ENCODE measurements around the gene SLC25A44.
"Not testable (repeated sequence)": the region's sequence is repeated elsewhere in the genome, so short reads cannot be mapped to it uniquely, and the experiment has no call there.

Gene SLC25A44

DNA sequence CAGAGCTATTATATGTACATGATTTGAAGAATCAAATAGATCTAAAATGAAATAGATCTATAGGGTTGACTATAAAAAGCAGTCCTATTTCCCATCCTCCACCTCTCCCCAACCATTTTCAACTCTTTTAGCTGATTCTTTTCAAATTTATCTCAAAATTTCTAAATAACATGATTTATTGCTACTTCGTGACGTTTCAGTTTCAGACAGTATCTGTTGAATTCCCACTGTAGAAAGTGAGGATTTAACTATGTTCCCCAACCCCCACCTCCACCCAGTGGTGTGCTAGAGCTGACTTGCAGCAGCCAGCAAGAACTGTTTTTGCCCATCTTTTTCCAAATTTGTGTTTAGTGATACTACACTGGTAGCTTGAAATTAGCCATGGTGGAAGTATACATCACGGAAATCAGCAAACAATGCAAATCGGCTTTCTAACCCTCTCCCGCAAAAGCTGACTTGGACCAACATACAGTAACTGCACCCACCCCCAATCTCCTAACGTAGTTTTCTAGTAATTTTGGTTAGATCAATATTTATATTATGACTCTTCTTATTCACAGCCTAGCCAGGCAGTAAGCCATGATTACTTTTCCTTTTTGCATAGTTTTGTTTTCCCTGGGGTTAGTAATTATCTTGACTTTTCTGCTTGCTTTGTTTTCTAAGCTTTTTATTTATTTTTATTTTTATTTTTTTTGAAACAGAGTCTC lies 29.6 kb upstream of the SLC25A44 start:
- DNase-seq = no peak

DNA sequence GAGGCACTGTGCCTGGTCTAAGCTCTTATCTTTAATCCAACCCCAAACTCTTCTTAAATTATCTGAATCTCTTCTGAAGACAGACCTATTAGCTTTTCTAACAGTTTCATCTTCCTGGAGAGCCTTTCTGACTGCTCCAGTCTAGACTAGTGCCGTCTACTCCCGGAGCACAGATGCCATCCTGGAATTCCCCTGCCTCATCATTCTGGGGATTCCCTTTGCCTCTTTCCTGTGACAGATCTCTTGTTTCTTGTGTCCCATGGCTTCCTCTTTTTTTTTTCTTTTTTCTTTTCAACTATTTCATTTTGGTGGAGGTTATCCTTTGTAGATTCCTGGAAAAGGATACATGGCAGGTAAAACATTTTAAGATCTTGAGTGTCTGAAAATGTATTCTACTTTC lies 28.8 kb upstream of the SLC25A44 start:
- DNase-seq = no peak

DNA sequence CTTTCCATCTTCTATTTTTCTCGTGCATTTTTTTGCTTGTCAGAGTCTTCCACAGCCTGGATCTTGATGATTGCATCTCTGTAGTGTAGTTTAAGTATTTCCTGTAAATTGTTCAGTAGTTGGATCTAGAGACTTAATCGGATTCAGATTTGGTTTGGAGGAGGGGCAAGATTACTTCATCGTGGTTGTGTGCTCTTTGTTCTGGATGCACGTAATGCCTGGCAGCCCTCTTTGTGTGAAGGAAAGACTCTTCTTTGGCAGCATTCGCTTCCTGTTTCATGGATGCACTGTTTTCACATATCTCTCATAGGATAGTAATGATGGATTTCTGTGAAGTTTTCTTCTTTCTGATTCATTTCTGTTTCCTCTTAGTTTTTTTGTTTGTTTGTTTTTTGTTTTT lies 26.4 kb upstream of the SLC25A44 start:
- DNase-seq = no peak

DNA sequence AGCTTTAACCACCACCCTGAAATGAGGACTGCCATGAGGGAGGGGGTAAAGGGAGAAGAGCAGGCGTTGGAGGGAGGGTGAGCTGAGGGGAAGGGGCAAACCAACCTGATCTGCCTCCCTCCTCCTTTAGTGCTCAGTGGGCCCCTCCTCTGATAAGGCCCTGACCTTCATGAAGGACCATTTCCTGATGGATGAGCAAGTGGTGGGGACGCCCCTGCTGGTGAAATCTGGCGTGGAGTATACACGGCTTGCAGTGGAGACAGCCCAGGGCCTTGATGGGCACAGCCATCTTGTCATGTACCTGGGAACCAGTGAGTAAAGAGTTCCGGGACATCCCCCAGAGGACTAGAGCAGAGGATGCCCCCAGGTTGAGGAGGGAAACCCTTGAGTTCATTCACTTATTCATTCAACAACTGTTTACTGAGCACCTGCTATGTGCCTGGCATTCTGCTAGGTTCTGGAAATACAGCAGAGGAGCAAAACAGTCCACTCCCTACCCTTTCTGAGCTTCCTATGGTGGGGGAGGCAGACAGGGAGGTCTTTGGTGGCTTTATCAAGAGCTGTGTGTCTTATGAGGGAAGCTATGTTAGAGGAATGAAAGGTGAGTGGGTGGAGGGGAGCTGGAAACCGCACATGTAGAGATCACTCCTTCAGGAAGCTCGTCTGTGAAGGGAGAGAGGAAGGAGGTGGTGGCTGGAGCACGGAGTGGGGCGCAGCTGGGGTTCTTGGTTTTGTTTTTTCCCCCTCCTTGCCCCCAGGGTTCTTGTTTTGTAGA lies 21.0 kb upstream of the SLC25A44 start:
- no peak for DNase-seq

DNA sequence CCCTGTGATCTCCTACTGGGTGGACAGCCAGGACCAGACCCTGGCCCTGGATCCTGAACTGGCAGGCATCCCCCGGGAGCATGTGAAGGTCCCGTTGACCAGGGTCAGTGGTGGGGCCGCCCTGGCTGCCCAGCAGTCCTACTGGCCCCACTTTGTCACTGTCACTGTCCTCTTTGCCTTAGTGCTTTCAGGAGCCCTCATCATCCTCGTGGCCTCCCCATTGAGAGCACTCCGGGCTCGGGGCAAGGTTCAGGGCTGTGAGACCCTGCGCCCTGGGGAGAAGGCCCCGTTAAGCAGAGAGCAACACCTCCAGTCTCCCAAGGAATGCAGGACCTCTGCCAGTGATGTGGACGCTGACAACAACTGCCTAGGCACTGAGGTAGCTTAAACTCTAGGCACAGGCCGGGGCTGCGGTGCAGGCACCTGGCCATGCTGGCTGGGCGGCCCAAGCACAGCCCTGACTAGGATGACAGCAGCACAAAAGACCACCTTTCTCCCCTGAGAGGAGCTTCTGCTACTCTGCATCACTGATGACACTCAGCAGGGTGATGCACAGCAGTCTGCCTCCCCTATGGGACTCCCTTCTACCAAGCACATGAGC lies 17.2 kb upstream of the SLC25A44 start:
- DNase-seq = no peak

DNA sequence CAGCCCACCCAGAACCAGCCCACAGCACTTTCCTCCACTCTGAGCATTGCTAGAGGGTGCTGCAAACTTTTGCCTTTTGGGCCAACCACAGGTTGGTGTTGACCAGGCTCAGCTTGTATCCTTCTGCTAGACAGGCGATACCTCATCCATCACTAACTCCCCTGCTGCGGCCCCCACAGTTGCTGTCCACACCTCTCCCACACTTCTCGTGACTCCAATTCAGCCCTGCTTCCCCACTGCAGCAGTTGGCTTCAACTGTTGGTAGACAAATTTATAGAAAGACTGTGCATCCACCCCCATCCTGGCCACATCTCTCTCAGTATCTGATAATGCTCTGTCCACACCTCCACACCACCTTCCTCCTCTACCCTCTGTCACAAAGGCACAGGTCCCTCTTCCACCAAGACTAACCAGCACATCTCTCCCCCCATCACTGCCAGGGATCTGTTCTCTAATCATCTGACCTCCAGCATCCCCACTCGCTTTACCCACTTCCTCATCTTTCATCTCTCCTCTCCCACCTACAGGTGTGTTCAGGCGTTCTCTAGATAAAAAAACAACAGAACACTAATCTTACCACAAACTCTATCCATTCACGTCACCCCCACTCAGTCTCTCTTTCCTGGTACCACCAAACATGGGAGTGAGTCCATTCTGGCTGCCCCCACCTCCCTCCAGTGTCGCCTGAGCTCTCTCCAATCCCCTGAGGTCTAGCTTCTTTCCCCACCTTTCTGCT lies 15.8 kb upstream of the SLC25A44 start:
- DNase-seq = no peak

DNA sequence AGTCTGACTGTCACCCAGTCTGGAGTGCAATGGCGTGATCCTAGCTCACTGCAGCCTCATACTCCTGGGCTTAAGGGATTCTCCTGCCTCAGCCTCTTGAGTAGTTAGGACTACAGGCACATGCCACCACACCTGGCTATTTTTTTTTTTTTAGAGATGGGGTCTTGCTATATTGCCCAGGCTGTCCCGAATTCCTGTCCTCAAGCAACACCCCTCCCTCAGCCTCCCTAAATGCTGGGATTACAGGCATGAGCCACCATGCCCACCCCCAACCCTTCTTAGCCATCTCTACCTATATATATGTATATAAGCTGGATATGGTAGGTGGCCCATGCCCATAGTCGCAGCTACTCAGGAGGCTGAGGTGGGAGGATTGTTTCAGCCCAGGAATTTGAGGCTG lies 13.4 kb upstream of the SLC25A44 start:
- no peak for DNase-seq

DNA sequence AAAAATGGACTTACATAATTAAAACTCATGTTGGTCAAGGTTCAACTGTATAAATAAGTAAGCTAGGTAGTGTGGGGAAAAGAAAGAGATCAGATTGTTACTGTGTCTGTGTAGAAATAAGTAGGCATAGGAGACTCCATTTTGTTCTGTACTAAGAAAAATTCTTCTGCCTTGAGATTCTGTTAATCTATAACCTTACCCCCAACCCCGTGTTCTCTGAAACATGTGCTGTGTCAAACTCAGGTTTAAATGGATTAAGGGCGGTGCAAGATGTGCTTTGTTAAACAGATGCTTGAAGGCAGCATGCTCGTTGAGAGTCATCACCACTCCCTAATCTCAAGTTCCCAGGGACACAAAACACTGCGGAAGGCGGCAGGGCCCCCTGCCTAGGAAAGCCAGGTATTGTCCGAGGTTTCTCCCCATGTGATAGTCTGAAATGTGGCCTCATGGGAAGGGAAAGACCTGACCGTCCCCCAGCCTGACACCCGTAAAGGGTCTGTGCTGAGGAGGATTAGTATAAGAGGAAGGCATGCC lies 12.4 kb upstream of the SLC25A44 start:
- DNase-seq = peak; percentile 17

DNA sequence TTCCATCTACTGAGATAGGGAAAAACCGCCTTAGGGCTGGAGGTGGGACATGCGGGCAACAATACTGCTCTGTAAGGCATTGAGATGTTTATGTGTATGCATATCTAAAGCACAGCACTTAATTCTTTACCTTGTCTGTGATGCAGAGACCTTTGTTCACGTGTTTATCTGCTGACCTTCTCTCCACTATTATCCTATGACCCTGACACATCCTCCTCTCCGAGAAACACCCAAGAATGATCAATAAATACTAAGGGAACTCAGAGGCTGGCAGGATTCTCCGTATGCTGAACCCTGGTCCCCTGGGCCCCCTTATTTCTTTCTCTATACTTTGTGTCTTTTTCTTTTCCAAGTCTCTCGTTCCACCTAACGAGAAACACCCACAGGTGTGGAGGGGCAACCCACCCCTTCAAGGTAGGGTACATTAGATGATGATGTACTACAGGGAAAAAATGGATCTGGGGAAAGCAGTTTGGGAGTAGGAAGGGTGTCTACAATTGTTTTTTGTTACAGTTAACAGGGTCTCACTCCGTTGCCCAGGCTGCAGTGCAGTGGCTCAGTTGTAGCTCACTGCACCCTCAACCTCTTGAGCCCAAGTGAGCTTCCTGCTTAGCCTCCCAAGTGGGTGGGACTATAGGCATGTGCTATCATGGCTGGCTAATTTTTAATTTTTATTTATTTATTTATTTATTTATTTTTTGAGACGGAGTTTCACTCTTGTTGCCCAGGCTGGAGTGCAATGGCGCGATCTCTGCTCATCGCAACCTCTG lies 11.7 kb upstream of the SLC25A44 start:
- DNase-seq = not testable (repeated sequence)

DNA sequence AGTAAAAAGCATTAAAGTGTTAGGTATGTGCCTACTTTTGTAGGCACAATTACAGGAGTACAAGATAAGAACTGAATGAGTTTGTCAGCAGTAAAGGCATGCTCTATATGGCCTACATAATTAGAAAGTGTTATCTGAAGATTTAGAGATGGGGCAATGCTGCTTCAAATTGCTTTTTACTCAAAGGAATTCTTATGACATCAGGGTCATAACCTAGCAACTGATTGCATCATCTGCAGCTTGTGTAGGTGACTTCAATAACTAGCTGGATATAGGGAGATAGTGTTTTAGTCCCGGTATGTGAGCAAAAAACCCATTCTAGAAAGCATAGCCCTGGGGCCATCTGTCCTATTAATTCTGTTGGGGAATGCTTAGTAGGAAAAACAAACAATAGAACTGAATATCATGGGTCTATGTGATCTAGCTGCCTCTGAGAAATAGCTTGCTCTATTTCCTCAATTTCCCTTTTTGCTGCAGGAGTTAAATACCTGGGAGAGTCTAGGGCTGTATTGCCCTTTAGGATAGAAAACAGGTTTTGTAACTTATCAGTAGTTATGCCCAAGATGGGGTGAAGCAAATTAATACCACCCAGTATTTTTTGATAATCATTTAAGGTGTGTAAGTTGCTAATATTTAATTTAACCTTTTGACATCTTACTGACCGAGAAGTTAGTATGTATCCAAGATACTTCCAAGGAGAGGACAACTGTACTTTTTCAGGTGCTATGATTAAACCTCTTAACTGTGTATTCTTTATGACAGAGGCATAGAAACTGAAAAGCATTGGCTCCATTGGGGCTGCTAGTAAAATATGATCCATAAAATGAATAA lies 7.3 kb upstream of the SLC25A44 start:
- DNase-seq = not testable (repeated sequence)

DNA sequence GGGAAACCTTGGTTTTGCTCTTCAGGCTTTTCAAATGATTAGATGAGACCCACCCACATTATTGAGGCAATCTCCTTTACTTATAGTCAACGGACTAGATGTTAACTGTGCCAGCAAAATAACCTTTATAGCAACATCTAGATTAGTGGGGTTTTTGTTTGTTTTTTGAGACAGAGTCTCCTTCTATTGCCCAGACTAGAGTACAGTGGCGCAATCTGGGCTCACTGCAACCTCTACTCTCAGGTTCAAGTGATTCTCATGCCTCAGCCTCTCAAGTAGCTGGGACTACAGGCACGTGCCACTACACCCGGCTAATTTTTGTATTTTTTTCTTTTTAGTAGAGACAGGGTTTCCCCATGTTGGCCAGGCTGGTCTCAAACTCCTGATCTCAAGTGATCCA lies 3.6 kb upstream of the SLC25A44 start:
- not testable (repeated sequence) for DNase-seq

DNA sequence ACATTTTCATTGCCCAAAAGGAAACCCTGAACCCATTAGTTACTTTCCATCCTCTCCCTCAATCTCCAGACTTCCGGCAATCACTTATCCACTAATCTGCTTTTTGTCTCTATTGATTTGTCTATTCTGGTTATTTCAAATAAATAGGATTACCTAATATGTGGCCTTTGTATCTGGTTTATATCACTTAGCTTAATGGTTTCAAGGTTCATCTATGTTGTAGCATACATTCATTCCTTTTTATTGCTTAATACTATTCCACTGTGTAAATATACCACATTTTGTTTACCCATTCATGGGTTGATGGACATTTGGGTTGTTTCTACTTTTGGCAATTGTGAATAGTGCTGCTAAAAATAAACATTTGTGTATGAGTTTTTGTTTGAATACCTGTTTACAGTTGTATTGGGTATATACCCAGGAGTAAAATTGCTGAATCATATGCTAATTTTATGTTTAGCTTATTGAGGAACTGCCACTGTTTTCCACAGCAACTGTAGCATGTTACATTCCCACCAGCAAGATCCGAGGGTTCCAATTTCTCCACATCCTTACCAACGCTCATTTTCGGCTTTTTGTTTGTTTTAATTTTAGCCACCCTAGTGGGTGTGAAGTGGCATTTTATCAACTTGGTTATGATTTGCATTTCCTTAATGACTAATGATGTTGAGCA lies 2.5 kb upstream of the SLC25A44 start:
- DNase-seq = no peak

DNA sequence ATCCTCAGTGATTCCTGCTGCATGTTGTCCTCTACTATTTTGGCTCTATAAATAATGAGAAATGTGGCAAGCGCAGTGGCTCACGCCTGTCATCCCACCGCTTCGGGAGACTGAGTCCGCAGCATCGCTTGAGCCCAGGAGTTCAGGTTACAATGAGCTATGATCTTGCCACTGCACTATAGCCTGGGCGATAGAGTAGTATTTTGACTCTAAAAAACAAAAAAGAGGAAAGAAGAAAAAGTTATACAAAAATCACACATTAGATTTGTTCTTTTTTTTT lies 756 bp upstream of the SLC25A44 start:
- no peak for DNase-seq

DNA sequence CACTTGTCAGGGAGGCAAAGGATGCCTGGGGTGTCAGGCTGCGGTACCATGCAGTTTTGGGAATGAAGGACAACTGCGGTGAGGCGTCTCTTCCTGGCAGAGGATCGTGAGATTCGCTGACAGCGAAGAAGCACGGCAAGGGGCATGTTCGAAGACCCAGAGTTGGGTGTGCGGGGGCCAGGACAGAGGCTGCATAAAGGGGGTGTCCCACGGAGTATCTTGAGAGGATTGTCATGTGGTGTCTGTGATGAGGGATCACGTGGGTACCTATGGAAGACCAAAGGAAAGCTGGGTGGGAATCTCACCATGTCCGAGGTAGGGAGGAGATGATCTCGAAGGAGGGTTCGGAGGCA lies 372 bp downstream of the SLC25A44 start:
- DNase-seq = peak; percentile 18

DNA sequence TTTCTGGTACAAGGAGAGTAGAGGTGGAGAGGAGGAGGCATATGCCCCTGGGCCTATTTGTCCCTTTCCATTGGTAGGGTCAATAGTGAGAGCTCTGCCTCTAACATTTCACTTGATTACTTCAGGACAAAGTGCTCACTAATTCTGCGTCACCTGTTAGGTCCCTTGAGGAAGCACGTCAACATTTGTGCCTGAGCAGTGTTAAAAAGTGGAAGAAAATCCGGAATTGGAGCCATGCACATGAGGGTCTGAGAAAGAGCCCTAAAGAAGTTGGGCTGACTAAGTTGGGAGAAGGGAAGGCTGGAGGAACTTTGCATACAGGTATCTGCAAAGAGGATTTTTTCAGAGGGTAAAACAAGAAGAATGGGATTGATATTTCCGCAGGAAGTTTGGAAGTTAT lies 1.9 kb downstream of the SLC25A44 start:
- no peak for DNase-seq

DNA sequence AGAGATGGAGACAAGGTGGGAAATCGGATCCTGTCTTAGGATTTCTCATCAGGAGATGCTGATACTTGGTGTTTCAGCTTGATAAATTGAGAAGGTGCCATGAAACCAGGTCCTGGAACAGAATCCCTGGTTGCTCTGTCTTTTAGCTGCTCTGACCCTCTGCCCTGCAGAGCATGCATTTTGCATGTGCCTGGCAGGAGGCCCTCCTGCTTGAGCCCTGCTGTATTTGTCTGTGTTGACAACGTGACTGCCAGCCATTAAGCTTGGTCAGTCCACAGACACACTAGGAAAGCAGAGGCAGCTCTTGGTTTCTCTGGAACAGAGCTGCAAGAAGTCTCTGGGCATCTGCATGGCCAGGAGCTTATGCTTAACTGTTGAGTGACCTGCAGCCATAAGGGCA lies 2.5 kb downstream of the SLC25A44 start:
- no peak for DNase-seq

DNA sequence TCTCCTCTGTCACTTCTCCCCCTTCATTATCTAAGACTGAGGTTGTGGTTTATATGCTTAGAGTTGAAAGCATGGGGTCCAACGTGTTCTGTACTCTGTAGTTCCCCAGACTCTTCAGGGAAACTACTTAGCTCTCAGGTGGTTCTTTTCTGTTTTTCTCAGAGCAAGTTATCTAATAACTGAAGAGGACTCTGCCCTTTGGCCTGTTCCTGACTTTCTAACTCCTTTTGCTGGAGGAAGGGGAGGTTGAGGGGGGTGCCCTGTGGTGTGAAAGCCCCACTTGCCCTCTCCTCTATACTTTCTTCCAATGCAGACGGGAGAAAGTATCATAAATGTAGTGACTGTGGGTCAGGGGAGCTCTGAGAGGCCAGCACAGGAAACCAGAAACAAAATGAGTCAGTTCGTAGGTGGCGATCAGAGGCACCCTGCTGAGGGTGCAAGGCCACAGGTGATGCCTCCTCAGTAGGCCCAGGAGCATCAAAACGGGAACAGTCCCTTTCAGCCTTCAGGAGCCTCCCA lies 5.0 kb downstream of the SLC25A44 start:
- no peak for DNase-seq

DNA sequence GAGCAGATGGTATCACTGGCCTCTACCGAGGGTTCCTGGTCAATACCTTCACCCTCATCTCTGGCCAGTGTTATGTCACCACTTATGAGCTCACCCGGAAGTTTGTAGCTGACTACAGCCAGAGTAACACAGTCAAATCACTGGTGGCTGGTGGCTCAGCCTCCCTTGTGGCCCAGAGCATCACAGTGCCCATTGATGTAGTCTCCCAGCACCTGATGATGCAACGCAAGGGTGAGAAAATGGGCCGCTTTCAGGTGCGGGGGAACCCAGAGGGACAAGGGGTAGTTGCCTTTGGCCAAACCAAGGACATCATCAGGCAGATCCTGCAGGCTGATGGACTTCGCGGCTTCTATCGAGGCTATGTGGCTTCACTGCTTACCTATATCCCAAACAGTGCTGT lies 6.1 kb downstream of the SLC25A44 start:
- no peak for DNase-seq

DNA sequence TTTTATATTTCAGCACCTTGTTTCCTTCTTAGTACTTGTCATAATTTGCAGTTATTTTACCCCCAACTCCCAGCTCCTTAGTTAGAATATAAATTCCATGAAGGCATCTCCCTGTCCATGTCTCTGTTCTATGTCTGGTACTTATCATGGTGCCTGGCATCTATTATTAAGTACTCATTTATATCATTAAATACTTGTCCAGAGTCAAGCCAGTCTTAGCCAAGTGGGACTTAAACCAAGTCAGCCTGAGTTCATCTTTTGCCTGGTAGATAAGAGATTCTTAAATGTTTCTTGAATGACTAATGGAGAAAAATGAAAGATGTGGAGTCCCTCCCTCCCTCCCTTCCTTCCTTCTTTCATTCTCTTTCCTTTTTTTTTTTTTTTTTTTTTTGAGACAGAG lies 9.4 kb downstream of the SLC25A44 start:
- DNase-seq = no peak

DNA sequence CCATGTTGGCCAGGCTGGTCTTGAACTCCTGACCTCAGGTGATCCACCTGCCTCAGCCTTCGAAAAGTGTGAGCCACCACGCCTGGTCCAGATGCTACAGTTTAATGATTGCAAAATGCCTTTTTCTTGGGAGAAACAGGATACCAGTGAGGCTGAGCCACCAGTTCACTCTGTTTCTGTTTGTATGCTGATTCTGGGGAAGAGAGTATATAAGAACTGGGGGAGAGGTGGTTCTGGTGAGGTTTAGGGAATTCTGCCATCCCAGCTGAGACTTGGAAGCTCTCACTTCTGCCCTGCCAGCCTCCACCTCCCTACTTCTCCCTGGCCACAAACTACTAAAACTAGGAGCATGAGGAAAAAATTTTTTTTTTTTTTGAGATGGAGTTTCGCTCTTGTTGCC lies 10.8 kb downstream of the SLC25A44 start:
- no peak for DNase-seq

DNA sequence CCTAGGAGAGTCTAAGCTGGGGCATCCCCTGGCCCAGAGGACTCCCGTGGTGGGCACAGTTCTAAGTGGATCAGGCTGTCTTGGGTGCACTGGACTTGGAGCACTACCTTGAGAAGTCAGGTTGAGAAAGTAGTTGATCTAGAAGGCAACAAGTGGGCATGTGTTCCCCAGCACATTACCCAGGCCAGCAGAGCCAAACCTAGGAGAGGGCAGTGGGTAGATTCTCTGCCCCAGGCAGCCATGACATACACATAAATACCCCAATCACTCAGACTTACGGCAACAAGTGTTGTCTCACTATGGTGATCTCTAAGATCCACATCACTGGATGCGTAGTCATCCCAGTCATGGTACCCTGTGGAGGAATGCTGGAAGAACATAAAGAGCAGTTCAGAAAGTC lies 17.3 kb downstream of the SLC25A44 start:
- DNase-seq = no peak
